Adipocyte (in vitro differentiated cells): ENCODE measurements around the gene THAP2.

Source experiments
- DNase-seq: peaks from one replicate; pipeline ENCODE4 v3.0.0-alpha.2; 2015; ENCODE audit warnings: low read depth
- H3K27me3 ChIP-seq: replicated peaks from 2 replicates; pipeline ENCODE4 v1.7.0; 2013; ENCODE audit warnings: mild to moderate bottlenecking, low read length, moderate library complexity; ENCODE audit not compliant: control insufficient read depth, insufficient read depth
- H3K36me3 ChIP-seq: 2 replicates; pipeline ENCODE4 v1.7.0; 2013; ENCODE audit warnings: low read length, mild to moderate bottlenecking, moderate library complexity; ENCODE audit not compliant: control insufficient read depth, insufficient read depth, severe bottlenecking
- H3K4me1 ChIP-seq: 2 replicates; pipeline ENCODE4 v1.7.0; 2013; ENCODE audit warnings: mild to moderate bottlenecking, low read length, moderate library complexity; ENCODE audit not compliant: control insufficient read depth, insufficient read depth
- H3K4me3 ChIP-seq: 2 replicates; pipeline ENCODE4 v1.7.0; 2013; ENCODE audit warnings: mild to moderate bottlenecking, low read length, moderate library complexity
- H3K9ac ChIP-seq: 2 replicates; pipeline ENCODE4 v1.7.0; 2013; ENCODE audit warnings: mild to moderate bottlenecking, low read length, moderate library complexity
- H3K9me3 ChIP-seq: 2 replicates; pipeline ENCODE4 v1.7.0; 2013; ENCODE audit warnings: mild to moderate bottlenecking, low read length, moderate library complexity; ENCODE audit not compliant: control insufficient read depth

Gene THAP2

DNA sequence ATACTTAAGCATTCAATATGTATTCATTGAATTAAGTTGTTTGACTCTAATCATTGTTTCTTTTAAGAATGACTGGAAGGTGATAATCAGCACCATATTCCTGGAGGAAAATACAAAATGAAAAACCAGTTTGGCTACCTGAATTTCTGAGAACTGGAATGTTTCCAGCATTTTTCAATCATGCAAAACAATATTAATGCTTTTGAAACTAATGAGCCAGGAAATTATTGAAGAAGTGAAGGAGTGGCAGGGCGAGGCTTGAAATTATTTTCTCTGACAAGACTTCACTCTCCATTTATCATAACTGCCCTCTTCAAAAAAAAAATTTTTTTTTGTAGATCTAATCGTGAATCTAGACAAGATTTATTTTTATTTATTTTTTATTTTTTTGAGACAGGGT, 40.8 kb downstream of the THAP2 start:
- peaks cover 2% of the 10 kb centered on the region for H3K4me1 ChIP-seq
- H3K4me3 ChIP-seq, result no peak overlapping the region
- H3K9ac ChIP-seq, result no peak overlapping the region
- H3K36me3 ChIP-seq, result peaks cover 14% of the 10 kb centered on the region
- H3K27me3 ChIP-seq, result no peaks in the 10 kb centered on the region
- H3K9me3 ChIP-seq, result no peaks in the 10 kb centered on the region
- DNase-seq, result no peak

DNA sequence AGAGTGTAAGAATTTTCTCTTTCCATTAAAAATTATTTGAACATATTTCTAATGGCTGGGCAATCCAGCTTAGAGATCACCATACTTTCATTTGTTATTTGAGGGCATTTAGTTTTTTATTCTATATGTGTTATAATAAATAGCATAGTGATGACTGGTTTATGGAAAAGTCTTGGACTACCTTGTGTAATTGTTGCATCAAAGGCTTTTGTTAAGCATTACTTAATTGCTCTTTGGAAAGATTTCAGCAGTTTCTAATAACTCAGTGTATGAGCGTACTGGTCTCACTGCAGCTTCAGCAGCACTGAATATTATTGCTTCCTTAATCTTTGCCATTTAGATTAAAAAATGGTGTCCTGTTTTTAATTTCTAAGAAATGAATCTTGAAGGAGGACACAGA, 44.6 kb downstream of the THAP2 start:
- H3K9ac ChIP-seq, result no peak overlapping the region
- peaks cover 10% of the 10 kb centered on the region for H3K4me1 ChIP-seq
- H3K36me3 ChIP-seq, result no peaks in the 10 kb centered on the region
- peaks cover 9% of the 10 kb centered on the region for H3K9me3 ChIP-seq
- no peaks in the 10 kb centered on the region for H3K27me3 ChIP-seq
- no peak overlapping the region for H3K4me3 ChIP-seq
- DNase-seq, result no peak

DNA sequence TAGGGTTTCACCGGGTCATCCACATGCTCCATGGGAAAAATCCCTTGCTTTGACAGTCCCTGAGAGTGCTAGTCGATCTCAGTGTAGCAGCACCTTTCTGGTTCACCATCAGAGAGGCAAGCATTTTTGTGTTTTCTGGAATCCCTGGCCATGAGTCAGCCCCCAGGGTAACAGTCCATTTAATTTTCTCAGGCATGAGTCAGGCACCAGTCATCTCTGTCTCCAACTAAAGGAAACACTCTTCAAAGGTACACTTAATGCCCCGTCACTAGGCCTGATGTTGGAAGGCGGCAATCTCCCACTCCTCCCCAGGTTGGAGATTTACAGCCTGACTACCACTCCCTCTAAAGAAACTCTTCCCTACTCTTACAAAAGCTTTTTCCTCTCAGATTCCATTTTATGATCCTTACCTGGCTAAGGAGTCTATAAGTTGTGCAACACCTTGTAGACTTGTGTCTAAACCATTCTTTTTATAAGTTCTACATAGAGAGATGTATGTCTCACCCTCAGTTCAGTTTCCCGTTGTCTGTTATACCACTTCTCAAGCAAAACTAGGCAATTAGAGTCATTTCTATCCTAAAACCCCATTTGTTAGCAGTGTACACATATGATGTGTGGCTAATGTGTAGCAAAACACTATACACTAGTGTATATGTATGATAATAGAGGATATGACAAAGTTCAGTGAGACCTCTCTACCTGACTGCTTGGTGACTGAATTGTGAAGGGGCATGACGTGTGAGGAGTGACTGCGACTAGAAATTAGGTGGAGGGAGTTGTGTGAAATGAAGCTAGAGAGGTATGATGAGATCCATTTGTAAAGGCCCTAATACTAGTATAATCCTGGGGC, 46.4 kb downstream of the THAP2 start:
- peak; percentile 70 for DNase-seq
- Histone ChIP-seq H3K36me3 (no peaks in the 10 kb centered on the region), H3K9me3 (peaks cover 11% of the 10 kb centered on the region), H3K4me3 (no peak overlapping the region), H3K27me3 (no peaks in the 10 kb centered on the region), H3K9ac (no peak overlapping the region), H3K4me1 (peaks cover 10% of the 10 kb centered on the region)

DNA sequence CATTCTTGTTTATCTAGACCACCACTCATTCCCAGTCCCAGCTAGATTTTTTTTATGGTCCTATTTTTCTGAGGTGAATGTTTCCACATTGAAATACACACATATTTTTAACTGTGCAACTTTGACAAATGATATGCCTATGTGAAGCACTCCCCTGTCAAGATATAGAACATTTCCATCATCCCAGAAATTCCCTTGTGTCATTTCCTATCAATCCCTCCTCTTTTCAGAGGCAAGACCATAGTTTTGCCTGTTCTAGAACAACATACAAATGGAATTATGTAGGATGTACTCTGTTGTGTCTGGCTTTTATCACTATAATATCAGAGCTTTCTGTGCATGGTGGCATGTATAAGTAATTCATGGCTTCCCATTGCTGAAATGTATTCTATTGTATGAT, 54.5 kb downstream of the THAP2 start:
- no peaks in the 10 kb centered on the region for H3K36me3 ChIP-seq
- DNase-seq, result no peak
- no peak overlapping the region for H3K9ac ChIP-seq
- peaks cover 3% of the 10 kb centered on the region for H3K9me3 ChIP-seq
- H3K4me3 ChIP-seq, result no peak overlapping the region
- H3K4me1 ChIP-seq, result no peaks in the 10 kb centered on the region
- no peaks in the 10 kb centered on the region for H3K27me3 ChIP-seq

DNA sequence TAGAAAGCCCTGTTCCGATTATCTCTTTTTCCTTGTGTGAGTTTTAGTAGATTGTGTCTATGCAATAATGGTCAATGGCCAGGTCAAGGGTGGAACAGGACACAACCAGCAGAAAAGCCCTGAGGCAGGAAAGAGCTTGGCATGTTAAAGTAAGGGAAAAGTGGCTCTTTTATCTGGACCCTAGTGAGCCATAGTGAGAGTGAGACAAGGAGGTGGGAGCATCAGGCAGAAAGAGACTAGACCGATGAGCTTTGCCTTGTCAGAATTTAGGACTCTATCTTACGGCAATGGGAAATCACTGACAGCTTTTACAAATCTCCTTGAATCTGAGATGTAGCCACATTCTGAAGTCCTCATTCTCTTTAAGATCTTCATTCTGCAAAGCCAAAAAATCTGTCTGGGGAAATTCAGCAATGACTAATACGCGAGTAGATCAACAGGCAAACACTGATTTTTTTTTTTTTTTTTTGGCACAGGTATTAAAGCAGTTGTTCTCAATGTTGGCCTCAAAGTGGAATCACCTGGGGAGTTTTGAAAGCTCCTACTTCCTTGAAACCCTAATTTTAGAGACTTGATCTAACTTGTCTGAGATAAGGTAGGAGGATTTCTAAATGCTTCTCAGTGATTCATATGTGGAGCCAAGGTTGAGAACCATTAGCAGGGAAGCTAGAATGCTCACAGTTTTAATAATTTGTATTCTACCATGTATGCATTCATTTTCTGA, 55.7 kb downstream of the THAP2 start:
- H3K4me1 ChIP-seq, result no peaks in the 10 kb centered on the region
- no peaks in the 10 kb centered on the region for H3K27me3 ChIP-seq
- H3K9ac ChIP-seq, result no peak overlapping the region
- no peaks in the 10 kb centered on the region for H3K36me3 ChIP-seq
- H3K9me3 ChIP-seq, result no peaks in the 10 kb centered on the region
- DNase-seq, result no peak
- no peak overlapping the region for H3K4me3 ChIP-seq

DNA sequence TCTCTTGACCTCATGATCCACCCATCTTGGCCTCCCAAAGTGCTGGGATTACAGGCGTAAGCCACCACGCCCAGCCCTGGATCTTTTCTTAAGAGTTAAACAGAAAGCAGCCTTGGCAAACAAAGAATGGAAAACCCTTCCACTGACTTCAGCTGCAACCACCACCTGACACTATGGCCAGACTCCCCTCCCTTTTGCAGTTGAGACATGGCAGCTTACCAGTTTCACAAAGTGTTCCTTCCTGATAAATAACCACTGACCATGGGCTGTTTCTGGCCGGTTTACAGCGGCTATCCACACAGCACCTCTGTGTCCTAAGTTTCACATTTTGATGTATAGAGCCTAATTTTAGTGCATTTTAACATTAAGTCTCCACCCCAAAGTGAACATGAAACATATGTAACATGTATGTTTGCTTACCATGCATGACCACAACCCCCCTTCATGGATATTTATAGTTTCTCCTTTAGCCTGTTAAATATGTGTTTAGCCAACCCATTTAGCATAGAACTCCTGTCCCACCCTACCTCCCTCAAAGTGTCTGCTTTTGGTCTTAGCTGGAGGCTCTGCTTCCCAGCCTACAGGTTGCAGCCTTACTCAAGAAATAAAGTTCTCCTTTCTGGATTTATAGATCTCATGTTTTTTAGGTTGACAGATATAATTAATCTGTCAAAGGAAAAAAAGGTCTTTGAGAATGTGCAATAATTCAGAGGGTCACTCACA, 57.8 kb downstream of the THAP2 start:
- H3K4me1 ChIP-seq, result no peaks in the 10 kb centered on the region
- H3K27me3 ChIP-seq, result no peaks in the 10 kb centered on the region
- peaks cover 4% of the 10 kb centered on the region for H3K9me3 ChIP-seq
- no peaks in the 10 kb centered on the region for H3K36me3 ChIP-seq
- H3K4me3 ChIP-seq, result no peak overlapping the region
- DNase-seq, result no peak
- H3K9ac ChIP-seq, result no peak overlapping the region

DNA sequence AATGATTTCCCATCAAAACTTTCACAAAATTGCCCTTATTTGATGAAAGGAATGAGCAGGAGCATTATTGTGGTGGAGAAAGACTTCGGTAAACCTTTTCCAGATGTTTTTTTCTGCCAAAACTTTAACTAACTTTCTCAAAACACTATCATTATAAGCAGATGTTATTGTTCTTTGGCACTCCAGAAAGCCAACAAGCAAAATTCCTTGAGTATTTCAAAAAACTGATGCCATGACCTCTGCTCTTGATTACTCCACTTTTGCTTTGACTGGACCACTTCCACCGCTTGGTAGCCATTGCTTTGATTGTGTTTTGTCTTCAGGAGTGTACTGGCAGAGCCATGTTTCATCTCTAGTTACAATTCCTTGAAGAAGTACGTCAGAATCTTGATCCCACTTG, 60.9 kb downstream of the THAP2 start:
- H3K9me3 ChIP-seq, result peaks cover 4% of the 10 kb centered on the region
- H3K4me1 ChIP-seq, result no peaks in the 10 kb centered on the region
- no peak overlapping the region for H3K9ac ChIP-seq
- H3K4me3 ChIP-seq, result no peak overlapping the region
- peak; percentile 53 for DNase-seq
- no peaks in the 10 kb centered on the region for H3K27me3 ChIP-seq
- H3K36me3 ChIP-seq, result no peaks in the 10 kb centered on the region

DNA sequence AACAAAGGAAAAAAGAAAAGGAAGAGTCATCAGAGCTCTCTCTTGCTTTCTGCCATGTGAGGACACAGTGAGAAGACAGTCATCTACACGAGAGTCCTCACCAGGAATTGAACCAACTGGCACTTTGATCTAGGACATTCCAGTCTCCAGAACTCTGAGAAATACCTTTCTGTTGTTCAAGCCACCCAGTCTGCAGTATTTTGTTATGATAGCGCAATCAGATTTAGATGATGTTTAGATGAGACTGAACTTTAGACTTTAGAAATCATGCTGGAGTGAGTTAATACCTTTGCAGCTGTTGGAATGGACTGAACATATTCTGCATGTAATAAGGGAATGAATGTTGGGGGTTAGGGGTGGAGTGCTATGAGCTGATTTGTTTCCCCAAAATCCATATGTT, 62.4 kb downstream of the THAP2 start:
- Histone ChIP-seq H3K9ac (no peak overlapping the region), H3K36me3 (no peaks in the 10 kb centered on the region), H3K4me1 (no peaks in the 10 kb centered on the region), H3K4me3 (no peak overlapping the region), H3K9me3 (peaks cover 4% of the 10 kb centered on the region), H3K27me3 (no peaks in the 10 kb centered on the region)
- DNase-seq, result no peak

DNA sequence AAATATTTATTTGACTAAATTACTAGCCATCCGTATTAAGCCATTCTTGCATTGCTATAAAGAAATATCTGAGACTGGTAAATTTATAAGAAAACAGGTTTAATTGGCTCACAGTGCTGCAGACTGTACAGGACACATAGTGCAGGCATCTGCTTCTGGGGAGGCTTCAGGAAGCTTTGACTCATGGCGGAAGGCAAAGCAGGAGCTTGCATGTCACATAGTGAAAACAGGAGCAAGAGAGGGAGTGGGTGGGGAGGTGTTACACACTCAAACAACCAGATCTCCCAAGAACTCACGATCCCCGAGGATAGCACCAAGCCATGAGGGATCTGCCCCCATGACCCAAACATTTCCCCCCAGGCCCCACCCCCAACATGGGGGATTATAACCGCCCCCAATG, 63.9 kb downstream of the THAP2 start:
- DNase-seq, result no peak
- H3K9me3 ChIP-seq, result peaks cover 4% of the 10 kb centered on the region

More for the DNA sequence above, 63.9 kb downstream of the THAP2 start:
- H3K4me1 ChIP-seq, result no peaks in the 10 kb centered on the region
- no peak overlapping the region for H3K4me3 ChIP-seq
- no peak overlapping the region for H3K9ac ChIP-seq
- no peaks in the 10 kb centered on the region for H3K36me3 ChIP-seq
- H3K27me3 ChIP-seq, result no peaks in the 10 kb centered on the region
